GM19043 (cell line): ENCODE data around the gene IFI35.
"Not testable (repeated sequence)": the region's sequence is repeated elsewhere in the genome, so short reads cannot be mapped to it uniquely, and the experiment has no call there.

Source experiments
- ATAC-seq: cut with Tn5 transposase; IDR thresholded peaks from one replicate; pipeline ENCODE4 v1.9.1; 2021; ENCODE audit warnings: low read depth; ENCODE audit not compliant: unreplicated experiment

The IFI35 gene

GRCh38 chr17:43006639-43007551 lies at the start of gene IFI35:
IFI35 (plus strand) TSS chr17:43006784; CDS start chr17:43006948, 164 bp downstream.
- no peak for ATAC-seq

GRCh38 chr17:42964161-42964932 lies 42.2 kb upstream of the IFI35 start, which contains the start of gene AARSD1:
AARSD1 (minus strand) TSS chr17:42964454; CDS start chr17:42964440, 14 bp downstream.
- peak; percentile 55 for ATAC-seq

GRCh38 chr17:42967925-42968324 lies 38.7 kb upstream of the IFI35 start:
- no peak for ATAC-seq

- ATAC-seq, result no peak
These were observed 37.5 kb upstream of the IFI35 start for GRCh38 chr17:42969001-42969581.

GRCh38 chr17:42971589-42971988 lies 35.0 kb upstream of the IFI35 start:
- no peak for ATAC-seq

- ATAC-seq, result not testable (repeated sequence)
These were observed 33.3 kb upstream of the IFI35 start for GRCh38 chr17:42973323-42973722.

GRCh38 chr17:42975265-42975664 lies 31.3 kb upstream of the IFI35 start:
- no peak for ATAC-seq

- ATAC-seq, result not testable (repeated sequence)
These were observed 30.9 kb upstream of the IFI35 start for GRCh38 chr17:42975701-42976100.

- ATAC-seq, result no peak
These were observed 26.9 kb upstream of the IFI35 start, which contains the start of gene PTGES3L for GRCh38 chr17:42979511-42980273. PTGES3L (minus strand) TSS chr17:42980080; CDS start chr17:42980053, 27 bp downstream.

- peak; percentile 69 for ATAC-seq
These were observed 26.3 kb upstream of the IFI35 start, which contains the start of gene RUNDC1 for GRCh38 chr17:42980274-42980765. RUNDC1 (plus strand) TSS chr17:42980565; CDS start chr17:42980577, 12 bp downstream.

- ATAC-seq, result peak; percentile 39
These were observed 25.7 kb upstream of the IFI35 start for GRCh38 chr17:42980766-42981397.

GRCh38 chr17:42982266-42982665 lies 24.3 kb upstream of the IFI35 start:
- ATAC-seq, result no peak

- ATAC-seq, result no peak
These were observed 21.4 kb upstream of the IFI35 start for GRCh38 chr17:42985225-42985624.

- ATAC-seq, result no peak
These were observed 17.4 kb upstream of the IFI35 start for GRCh38 chr17:42989141-42989540.

GRCh38 chr17:42989726-42990652 lies 16.6 kb upstream of the IFI35 start:
- ATAC-seq, result no peak

- ATAC-seq, result no peak
These were observed 15.1 kb upstream of the IFI35 start for GRCh38 chr17:42991471-42991870.

- no peak for ATAC-seq
These were observed 13.7 kb upstream of the IFI35 start for GRCh38 chr17:42992872-42993271.

- ATAC-seq, result not testable (repeated sequence)
These were observed 12.7 kb upstream of the IFI35 start for GRCh38 chr17:42993913-42994312.
